Mesothelial cell of epicardium (in vitro differentiated cells): ENCODE data around the gene SERPINA5. TPM values are rescaled to one million over a fixed set of nuclear protein-coding genes. Genes with fewer than 3 reads are reported as not detected.

Experiments used
- DNase-seq, 2 experiments: peaks; one replicate each; pipeline ENCODE4 v3.0.0; 2021; ENCODE audit warnings: low spot score in 2 of 2; ENCODE audit not compliant: unreplicated experiment in 2 of 2
- H3K27ac Mint-ChIP-seq: 2 replicates; pipeline ENCODE4 v1.8.0; 2021; ENCODE audit warnings: mixed read lengths
- H3K27me3 Mint-ChIP-seq: 2 replicates; pipeline ENCODE4 v1.8.0; 2021; ENCODE audit warnings: low read depth, mixed read lengths
- H3K36me3 Mint-ChIP-seq: 2 replicates; pipeline ENCODE4 v1.8.0; 2021; ENCODE audit warnings: mixed read lengths
- H3K4me1 Mint-ChIP-seq: 2 replicates; pipeline ENCODE4 v1.8.0; 2021; ENCODE audit warnings: mixed read lengths
- H3K4me3 Mint-ChIP-seq: 2 replicates; pipeline ENCODE4 v1.8.0; 2021; ENCODE audit warnings: mild to moderate bottlenecking, moderate library complexity, mixed read lengths
- H3K9me3 Mint-ChIP-seq: 2 replicates; pipeline ENCODE4 v1.8.0; 2021; ENCODE audit warnings: mixed read lengths
- CTCF ChIP-seq: fragments of 200-600 bp; sonication (generic); IDR thresholded peaks from one replicate; pipeline ENCODE4 v1.5.0; 2021; ENCODE audit warnings: antibody characterized with exemption; ENCODE audit not compliant: unreplicated experiment
- total RNA-seq: library from RNA; stranded (reverse); gene quantifications from 3 replicates; pipeline ENCODE4 v1.2.1, GENCODE V29; 2021

The SERPINA5 gene
- total RNA-seq, 1 donor from 2014 or later, result 0.16 TPM

DNA sequence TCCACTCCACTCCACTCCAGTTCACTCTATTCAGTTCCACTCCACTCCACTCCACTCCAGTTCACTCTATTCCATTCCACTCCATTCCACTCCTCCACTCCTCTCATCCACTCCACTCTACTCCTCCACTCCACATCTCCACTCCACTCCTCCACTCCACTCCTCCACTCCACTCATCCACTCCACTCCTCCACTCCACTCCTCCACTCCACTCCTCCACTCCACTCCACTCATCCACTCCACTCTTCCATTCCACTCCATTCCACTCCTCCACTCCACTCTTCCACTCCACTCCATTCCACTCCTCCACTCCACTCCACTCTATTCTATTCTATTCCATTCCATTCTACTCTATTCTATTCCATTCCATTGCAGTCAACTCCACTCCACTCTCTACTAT is 9.8 kb downstream of the SERPINA5 start:
- Mint-ChIP-seq H3K27ac (no peak overlapping the region), H3K36me3 (no peaks in the 10 kb centered on the region), H3K4me3 (no peak overlapping the region), H3K27me3 (peaks cover 17% of the 10 kb centered on the region), H3K9me3 (no peaks in the 10 kb centered on the region), H3K4me1 (no peaks in the 10 kb centered on the region)
- no peak for DNase-seq
- TF ChIP-seq CTCF, result no peak

- Mint-ChIP-seq H3K36me3 (no peaks in the 10 kb centered on the region), H3K27me3 (peaks cover 18% of the 10 kb centered on the region), H3K27ac (no peak overlapping the region), H3K4me1 (no peaks in the 10 kb centered on the region), H3K9me3 (no peaks in the 10 kb centered on the region), H3K4me3 (no peak overlapping the region)
- no peak for DNase-seq
- TF ChIP-seq CTCF, result no peak
These were observed 10.6 kb downstream of the SERPINA5 start for GRCh38 chr14:94591871-94592270.

DNA sequence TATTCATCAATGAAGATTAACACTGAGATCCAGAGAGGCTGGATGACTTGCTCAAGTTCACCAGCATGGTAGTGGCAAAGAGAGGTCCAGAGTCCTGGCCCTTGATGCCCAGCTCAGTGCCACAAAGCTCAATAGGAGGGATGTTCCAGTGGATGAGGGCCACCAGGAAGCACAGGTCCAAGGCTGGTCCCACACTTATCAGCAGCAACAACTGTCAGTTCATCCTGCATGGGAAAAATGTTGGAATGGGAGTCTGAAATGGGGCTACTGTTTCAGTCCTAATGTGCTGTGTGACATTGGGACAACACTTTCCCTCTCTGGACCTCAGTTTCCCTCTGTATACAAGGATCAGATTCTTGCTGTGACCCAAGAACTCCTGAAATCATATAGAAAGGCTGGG is 11.2 kb downstream of the SERPINA5 start:
- Mint-ChIP-seq H3K4me3 (no peak overlapping the region), H3K4me1 (no peaks in the 10 kb centered on the region), H3K36me3 (no peaks in the 10 kb centered on the region), H3K9me3 (no peaks in the 10 kb centered on the region), H3K27ac (no peak overlapping the region), H3K27me3 (peaks cover 14% of the 10 kb centered on the region)
- TF ChIP-seq CTCF, result no peak
- no peak for DNase-seq

- H3K27me3 Mint-ChIP-seq, result peaks cover 13% of the 10 kb centered on the region
- H3K36me3 Mint-ChIP-seq, result no peaks in the 10 kb centered on the region
- DNase-seq, result no peak
- no peak overlapping the region for H3K4me3 Mint-ChIP-seq
- H3K27ac Mint-ChIP-seq, result no peak overlapping the region
- H3K9me3 Mint-ChIP-seq, result no peaks in the 10 kb centered on the region
- TF ChIP-seq CTCF, result no peak
- no peaks in the 10 kb centered on the region for H3K4me1 Mint-ChIP-seq
These were observed 12.1 kb downstream of the SERPINA5 start for GRCh38 chr14:94593376-94593748.

DNA sequence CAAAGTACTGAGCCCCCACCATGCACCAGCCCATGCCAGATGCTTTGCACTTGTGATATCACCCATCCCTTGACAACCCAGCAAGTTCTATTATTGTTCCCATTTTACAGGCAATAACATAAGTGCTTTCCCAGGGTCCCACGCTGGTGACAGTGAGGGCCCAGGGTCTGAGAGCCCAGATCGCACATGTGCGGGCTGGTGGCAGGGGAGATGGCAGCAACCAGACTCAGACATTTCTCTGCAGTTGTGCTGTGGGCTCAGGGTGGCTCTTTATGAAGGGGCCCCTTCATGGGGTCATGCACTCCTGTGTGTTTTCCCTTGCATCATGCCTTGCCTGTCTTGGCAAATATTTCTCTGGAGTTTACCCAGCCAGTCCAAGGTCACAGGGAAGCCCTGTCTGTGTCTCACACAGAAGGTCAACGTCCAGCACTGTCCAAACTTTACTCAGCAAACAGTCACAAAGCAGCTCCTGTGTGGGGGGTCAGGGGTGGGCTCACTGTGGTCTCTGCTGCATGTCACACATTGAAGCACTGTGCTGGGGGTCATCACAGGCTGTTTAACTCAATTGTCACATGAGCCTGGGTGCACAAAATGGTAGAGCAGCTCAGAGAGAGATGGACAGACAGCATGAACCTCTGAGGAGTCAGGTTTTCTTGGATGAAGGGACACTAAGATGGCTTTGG is 12.7 kb downstream of the SERPINA5 start:
- no peaks in the 10 kb centered on the region for H3K36me3 Mint-ChIP-seq
- DNase-seq, result no peak
- no peak overlapping the region for H3K27ac Mint-ChIP-seq
- H3K9me3 Mint-ChIP-seq, result no peaks in the 10 kb centered on the region
- no peak for TF ChIP-seq CTCF
- no peak overlapping the region for H3K4me3 Mint-ChIP-seq
- peaks cover 5% of the 10 kb centered on the region for H3K4me1 Mint-ChIP-seq
- H3K27me3 Mint-ChIP-seq, result peaks cover 12% of the 10 kb centered on the region

GRCh38 chr14:94594441-94594840 is 13.2 kb downstream of the SERPINA5 start:
- Mint-ChIP-seq H3K36me3 (no peaks in the 10 kb centered on the region), H3K4me1 (peaks cover 11% of the 10 kb centered on the region), H3K4me3 (no peak overlapping the region), H3K27me3 (peaks cover 12% of the 10 kb centered on the region), H3K27ac (no peak overlapping the region), H3K9me3 (no peaks in the 10 kb centered on the region)
- no peak for DNase-seq
- no peak for TF ChIP-seq CTCF
